Measurements from ENCODE around the gene NPAS4.

The NPAS4 gene

GRCh38 chr11:66471142-66471541 is 50.3 kb downstream of the NPAS4 start:
- Histone ChIP-seq H3K27me3 (ENCODE audit: low read depth, low read length) (no peaks in the 10 kb centered on the region), H3K27ac (ENCODE audit: low read length) (no peak overlapping the region), H3K4me2 (ENCODE audit: low read length) (no peak overlapping the region), H4K20me1 (ENCODE audit: insufficient read depth, low read length) (no peaks in the 10 kb centered on the region), H3K79me2 (ENCODE audit: low read length) (no peaks in the 10 kb centered on the region), H3K4me3 (ENCODE audit: low read length) (no peak overlapping the region), H3K9ac (ENCODE audit: low read length) (no peak overlapping the region), H2AFZ (ENCODE audit: low read depth, low read length) (no peak overlapping the region), H3K36me3 (replicated peaks; ENCODE audit: low read depth, low read length) (peaks cover 9% of the 10 kb centered on the region), H3K9me3 (ENCODE audit: insufficient read depth, low read length) (no peaks in the 10 kb centered on the region), H3K4me1 (ENCODE audit: low read length) (peaks cover 7% of the 10 kb centered on the region; the same call in 1 of the 2 replicates)
- TF ChIP-seq EZH2phosphoT487 (IDR thresholded peaks at IDR 0.05; ENCODE audit: low read depth) = no peak
- TF ChIP-seq, protein P1, sequence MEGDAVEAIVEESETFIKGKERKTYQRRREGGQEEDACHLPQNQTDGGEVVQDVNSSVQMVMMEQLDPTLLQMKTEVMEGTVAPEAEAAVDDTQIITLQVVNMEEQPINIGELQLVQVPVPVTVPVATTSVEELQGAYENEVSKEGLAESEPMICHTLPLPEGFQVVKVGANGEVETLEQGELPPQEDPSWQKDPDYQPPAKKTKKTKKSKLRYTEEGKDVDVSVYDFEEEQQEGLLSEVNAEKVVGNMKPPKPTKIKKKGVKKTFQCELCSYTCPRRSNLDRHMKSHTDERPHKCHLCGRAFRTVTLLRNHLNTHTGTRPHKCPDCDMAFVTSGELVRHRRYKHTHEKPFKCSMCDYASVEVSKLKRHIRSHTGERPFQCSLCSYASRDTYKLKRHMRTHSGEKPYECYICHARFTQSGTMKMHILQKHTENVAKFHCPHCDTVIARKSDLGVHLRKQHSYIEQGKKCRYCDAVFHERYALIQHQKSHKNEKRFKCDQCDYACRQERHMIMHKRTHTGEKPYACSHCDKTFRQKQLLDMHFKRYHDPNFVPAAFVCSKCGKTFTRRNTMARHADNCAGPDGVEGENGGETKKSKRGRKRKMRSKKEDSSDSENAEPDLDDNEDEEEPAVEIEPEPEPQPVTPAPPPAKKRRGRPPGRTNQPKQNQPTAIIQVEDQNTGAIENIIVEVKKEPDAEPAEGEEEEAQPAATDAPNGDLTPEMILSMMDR (IDR thresholded peaks at IDR 0.05; ENCODE audit: low read depth, low read length) = no peak

DNA sequence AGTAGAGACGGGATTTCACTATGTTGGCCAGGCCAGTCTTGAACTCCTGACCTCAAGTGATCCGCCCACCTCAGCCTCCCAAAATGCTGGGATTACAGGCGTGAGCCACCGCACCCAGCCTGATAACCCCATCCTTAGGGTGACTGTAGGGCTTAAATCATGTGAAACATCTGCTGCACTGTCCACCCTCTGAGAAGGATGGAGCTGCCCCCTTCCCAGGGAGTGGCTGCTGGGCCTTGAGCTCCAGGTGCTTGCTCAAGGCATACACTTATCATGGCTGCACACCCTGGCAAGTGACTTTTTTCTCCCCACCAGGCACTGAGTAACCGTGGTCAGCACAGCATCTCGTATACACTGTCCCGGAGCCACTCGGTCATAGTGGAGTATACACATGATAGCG is 51.2 kb downstream of the NPAS4 start:
- Histone ChIP-seq H3K36me3 (replicated peaks; ENCODE audit: low read depth, low read length) (peaks cover 9% of the 10 kb centered on the region), H3K27me3 (ENCODE audit: low read depth, low read length) (no peaks in the 10 kb centered on the region), H3K4me2 (ENCODE audit: low read length) (no peak overlapping the region), H3K9ac (ENCODE audit: low read length) (no peak overlapping the region), H4K20me1 (ENCODE audit: insufficient read depth, low read length) (no peaks in the 10 kb centered on the region), H3K27ac (ENCODE audit: low read length) (no peak overlapping the region), H3K9me3 (ENCODE audit: insufficient read depth, low read length) (no peaks in the 10 kb centered on the region), H3K79me2 (ENCODE audit: low read length) (no peaks in the 10 kb centered on the region), H2AFZ (ENCODE audit: low read depth, low read length) (no peak overlapping the region), H3K4me1 (ENCODE audit: low read length) (peaks cover 7% of the 10 kb centered on the region; the same call in 1 of the 2 replicates), H3K4me3 (ENCODE audit: low read length) (no peak overlapping the region)
- TF ChIP-seq EZH2phosphoT487 (IDR thresholded peaks at IDR 0.05; ENCODE audit: low read depth) = no peak
- TF ChIP-seq, protein P1 (IDR thresholded peaks at IDR 0.05; ENCODE audit: low read depth, low read length) = no peak

GRCh38 chr11:66473167-66473566 is 52.3 kb downstream of the NPAS4 start:
- Histone ChIP-seq H3K79me2 (ENCODE audit: low read length) (no peaks in the 10 kb centered on the region), H3K4me1 (ENCODE audit: low read length) (no peaks in the 10 kb centered on the region), H2AFZ (ENCODE audit: low read depth, low read length) (no peak overlapping the region), H3K36me3 (replicated peaks; ENCODE audit: low read depth, low read length) (peaks cover 9% of the 10 kb centered on the region), H3K4me2 (ENCODE audit: low read length) (no peak overlapping the region), H4K20me1 (ENCODE audit: insufficient read depth, low read length) (no peaks in the 10 kb centered on the region), H3K9ac (ENCODE audit: low read length) (no peak overlapping the region), H3K9me3 (ENCODE audit: insufficient read depth, low read length) (no peaks in the 10 kb centered on the region), H3K27me3 (ENCODE audit: low read depth, low read length) (no peaks in the 10 kb centered on the region), H3K27ac (ENCODE audit: low read length) (no peak overlapping the region), H3K4me3 (ENCODE audit: low read length) (no peak overlapping the region)
- TF ChIP-seq, protein P1 (IDR thresholded peaks at IDR 0.05; ENCODE audit: low read depth, low read length) = no peak
- no peak for TF ChIP-seq EZH2phosphoT487 (IDR thresholded peaks at IDR 0.05; ENCODE audit: low read depth)

DNA sequence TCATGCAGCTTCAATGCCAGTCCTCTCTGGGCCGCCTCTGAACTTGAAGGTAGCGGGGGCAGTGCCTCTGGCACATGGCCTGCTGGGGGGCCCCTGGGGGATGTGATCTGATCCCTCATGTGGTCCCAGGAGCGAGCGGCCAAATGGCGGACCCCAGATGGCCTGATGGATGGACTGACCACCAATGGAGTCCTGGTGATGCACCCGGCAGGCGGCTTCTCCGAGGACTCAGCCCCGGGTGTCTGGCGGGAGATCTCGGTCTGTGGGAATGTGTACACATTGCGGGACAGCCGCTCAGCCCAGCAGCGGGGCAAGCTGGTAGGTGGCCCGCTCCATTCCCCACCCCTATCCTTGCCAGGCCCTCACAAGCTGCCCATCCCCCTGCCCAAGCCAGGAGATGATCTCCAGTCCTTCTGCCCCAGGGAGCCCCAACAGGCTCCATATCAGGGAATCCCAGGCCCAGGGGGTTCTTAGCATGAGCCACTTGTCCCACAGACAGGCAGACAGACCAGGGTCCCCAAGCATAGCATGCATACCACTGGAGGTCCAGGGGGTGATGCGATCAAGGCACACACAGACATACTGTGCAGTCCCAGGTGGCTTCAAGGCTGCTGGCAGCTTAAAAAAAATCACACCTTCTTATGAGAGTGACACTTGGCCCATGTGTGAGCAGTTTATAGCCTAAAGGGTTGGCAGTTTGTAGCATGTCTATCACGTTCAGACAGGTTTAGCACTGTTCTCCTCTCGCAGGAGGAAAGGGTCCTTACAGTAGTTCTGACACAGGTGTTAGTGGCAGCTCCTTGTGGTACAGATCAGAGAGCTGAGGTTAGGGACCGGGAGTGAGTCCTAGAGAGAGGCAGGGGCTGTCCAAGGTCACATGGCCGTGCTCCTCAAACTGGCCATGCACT is 53.0 kb downstream of the NPAS4 start:
- Histone ChIP-seq H3K4me3 (ENCODE audit: low read length) (no peak overlapping the region), H3K4me1 (ENCODE audit: low read length) (no peaks in the 10 kb centered on the region), H3K9ac (ENCODE audit: low read length) (no peak overlapping the region), H3K79me2 (ENCODE audit: low read length) (peaks cover 3% of the 10 kb centered on the region; the same call in 1 of the 2 replicates), H4K20me1 (ENCODE audit: insufficient read depth, low read length) (no peaks in the 10 kb centered on the region), H2AFZ (ENCODE audit: low read depth, low read length) (no peak overlapping the region), H3K9me3 (ENCODE audit: insufficient read depth, low read length) (no peaks in the 10 kb centered on the region), H3K27me3 (ENCODE audit: low read depth, low read length) (no peaks in the 10 kb centered on the region), H3K36me3 (replicated peaks; ENCODE audit: low read depth, low read length) (peaks cover 9% of the 10 kb centered on the region), H3K4me2 (ENCODE audit: low read length) (no peak overlapping the region), H3K27ac (ENCODE audit: low read length) (no peak overlapping the region)
- TF ChIP-seq, protein P1 (IDR thresholded peaks at IDR 0.05; ENCODE audit: low read depth, low read length) = no peak
- TF ChIP-seq EZH2phosphoT487 (IDR thresholded peaks at IDR 0.05; ENCODE audit: low read depth) = no peak

Data from OCI-LY3 (cell line).